Endodermal cell (in vitro differentiated cells): ENCODE measurements around the gene RABGAP1L. TPM values are rescaled to one million over a fixed set of nuclear protein-coding genes. Genes with fewer than 3 reads are reported as not detected.
A peak's percentile ranks its signal among the peaks of the same experiment; 100 is the strongest.

ENCODE experiments used
- DNase-seq: peaks from one replicate; pipeline ENCODE4 v3.0.0-alpha.2; 2017
- H3K27ac ChIP-seq: 2 replicates; pipeline ENCODE4 v1.5.1; 2013; ENCODE audit warnings: mild to moderate bottlenecking, low read depth, low read length, moderate library complexity
- H3K27me3 ChIP-seq: 2 replicates; pipeline ENCODE4 v1.6.1; 2013; ENCODE audit warnings: mild to moderate bottlenecking, low read length, moderate library complexity; ENCODE audit not compliant: insufficient read depth, control insufficient read depth, poor library complexity, severe bottlenecking
- H3K36me3 ChIP-seq: 2 replicates; pipeline ENCODE4 v1.7.0; 2013; ENCODE audit warnings: mild to moderate bottlenecking, low read length, moderate library complexity; ENCODE audit not compliant: control insufficient read depth, insufficient read depth
- H3K4me1 ChIP-seq: one replicate; pipeline ENCODE4 v1.7.0; 2013; ENCODE audit warnings: low read length; ENCODE audit not compliant: control insufficient read depth, insufficient read depth
- H3K4me3 ChIP-seq: 2 replicates; pipeline ENCODE4 v1.5.1; 2013; ENCODE audit warnings: mild to moderate bottlenecking, low read length, moderate library complexity
- H3K9ac ChIP-seq: 2 replicates; pipeline ENCODE4 v1.6.1; 2013; ENCODE audit warnings: mild to moderate bottlenecking, low read length, moderate library complexity; ENCODE audit not compliant: poor library complexity, severe bottlenecking; ENCODE audit errors: extremely low read depth
- H3K9me3 ChIP-seq: 2 replicates; pipeline ENCODE4 v1.6.1; 2013; ENCODE audit warnings: mild to moderate bottlenecking, low read length, moderate library complexity; ENCODE audit not compliant: control insufficient read depth
- H3K27ac Mint-ChIP-seq: 2 replicates; pipeline ENCODE4 v1.8.0; 2020; ENCODE audit warnings: mixed read lengths
- H3K27me3 Mint-ChIP-seq: 2 replicates; pipeline ENCODE4 v1.8.0; 2021; ENCODE audit warnings: mild to moderate bottlenecking, mixed read lengths; ENCODE audit not compliant: insufficient read depth
- H3K36me3 Mint-ChIP-seq: 2 replicates; pipeline ENCODE4 v1.8.0; 2020; ENCODE audit warnings: low read depth, mixed read lengths
- H3K4me1 Mint-ChIP-seq: 2 replicates; pipeline ENCODE4 v1.8.0; 2020; ENCODE audit warnings: mixed read lengths
- H3K4me3 Mint-ChIP-seq: 2 replicates; pipeline ENCODE4 v1.8.0; 2020; ENCODE audit warnings: mild to moderate bottlenecking, moderate library complexity, mixed read lengths
- H3K9me3 Mint-ChIP-seq: 2 replicates; pipeline ENCODE4 v1.8.0; 2020; ENCODE audit warnings: mild to moderate bottlenecking, mixed read lengths
- WGBS, 2 experiments: methylation state at CpG; one replicate each; pipeline versions ENCODE4 v1.1.5 to v1.1.7; 2013; ENCODE audit warnings: missing lambda C conversion rate in 2 of 2, mixed read lengths in 1 of 2; ENCODE audit not compliant: insufficient coverage in 1 of 2, insufficient read length in 1 of 2; 5-methylcytosine and 5-hydroxymethylcytosine counted together
- total RNA-seq, 2 donors: library from RNA; stranded (reverse); fragmentation: NEBNext Ultra II Directional in 1 of 2; extraction: Animal tissue kit (Norgen Biotek cat#: 25700) in 1 of 2; gene quantifications; 2 replicates in 1 of 2; 3 replicates in 1 of 2; pipeline ENCODE4 v1.2.1, GENCODE V29; 2021
- TF ChIP-seq, protein P1 (sequence below): fragments of 200-600 bp; sonication (generic); conservative IDR thresholded peaks from 2 replicates; pipeline ENCODE4 v1.5.0; 2021; ENCODE audit warnings: antibody characterized with exemption, mild to moderate bottlenecking

The RABGAP1L gene
- total RNA-seq, 2 donors from 2014 or later, result 32.5 to 36.9 TPM

DNA sequence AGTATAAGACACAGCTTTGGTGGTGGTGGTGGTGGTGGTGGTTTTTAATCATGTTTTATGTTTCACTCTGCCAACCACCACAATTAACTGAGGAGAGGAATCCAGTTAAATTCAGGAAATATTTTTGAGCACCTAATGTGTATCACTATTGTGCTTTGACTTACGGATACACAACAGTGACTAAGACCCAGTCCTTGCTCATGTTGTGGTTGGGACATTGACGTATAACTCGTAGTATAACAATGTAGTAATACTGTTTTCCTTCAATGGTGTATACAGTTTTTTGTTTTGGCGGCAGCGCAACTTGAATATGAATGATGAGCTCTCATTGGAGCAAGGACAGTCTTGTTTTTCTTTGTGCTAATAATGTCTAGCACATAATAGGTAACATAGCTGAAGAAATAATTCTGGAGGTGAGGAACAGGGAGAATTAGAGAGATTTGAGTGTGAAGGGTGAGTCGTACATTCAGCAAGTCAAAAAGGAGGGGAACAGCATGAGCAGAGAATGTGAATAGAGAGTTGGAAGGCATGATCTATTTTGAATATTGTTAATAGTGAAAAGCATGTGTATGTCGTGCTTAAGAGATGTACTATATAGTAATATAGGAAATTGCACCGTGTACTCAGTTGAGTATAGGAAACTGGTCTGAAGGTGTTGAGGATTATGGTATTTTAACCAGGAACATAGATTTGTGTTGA lies 845.9 kb downstream of the RABGAP1L start:
- Histone ChIP-seq H3K4me1 (no peaks in the 10 kb centered on the region), H3K27ac (no peak overlapping the region), H3K9me3 (no peaks in the 10 kb centered on the region), H3K36me3 (peaks cover 57% of the 10 kb centered on the region), H3K4me3 (no peak overlapping the region), H3K27me3 (no peaks in the 10 kb centered on the region), H3K9ac (no peak overlapping the region)
- Mint-ChIP-seq H3K4me1 (peaks cover 23% of the 10 kb centered on the region), H3K4me3 (no peak overlapping the region), H3K9me3 (no peaks in the 10 kb centered on the region), H3K27me3 (no peaks in the 10 kb centered on the region), H3K27ac (no peak overlapping the region), H3K36me3 (peaks cover 42% of the 10 kb centered on the region)
- WGBS, 2 experiments, result 96 to 97% methylated on average over 6 to 8 of the region's 8 CpGs
- no peak for DNase-seq
- TF ChIP-seq, protein P1, sequence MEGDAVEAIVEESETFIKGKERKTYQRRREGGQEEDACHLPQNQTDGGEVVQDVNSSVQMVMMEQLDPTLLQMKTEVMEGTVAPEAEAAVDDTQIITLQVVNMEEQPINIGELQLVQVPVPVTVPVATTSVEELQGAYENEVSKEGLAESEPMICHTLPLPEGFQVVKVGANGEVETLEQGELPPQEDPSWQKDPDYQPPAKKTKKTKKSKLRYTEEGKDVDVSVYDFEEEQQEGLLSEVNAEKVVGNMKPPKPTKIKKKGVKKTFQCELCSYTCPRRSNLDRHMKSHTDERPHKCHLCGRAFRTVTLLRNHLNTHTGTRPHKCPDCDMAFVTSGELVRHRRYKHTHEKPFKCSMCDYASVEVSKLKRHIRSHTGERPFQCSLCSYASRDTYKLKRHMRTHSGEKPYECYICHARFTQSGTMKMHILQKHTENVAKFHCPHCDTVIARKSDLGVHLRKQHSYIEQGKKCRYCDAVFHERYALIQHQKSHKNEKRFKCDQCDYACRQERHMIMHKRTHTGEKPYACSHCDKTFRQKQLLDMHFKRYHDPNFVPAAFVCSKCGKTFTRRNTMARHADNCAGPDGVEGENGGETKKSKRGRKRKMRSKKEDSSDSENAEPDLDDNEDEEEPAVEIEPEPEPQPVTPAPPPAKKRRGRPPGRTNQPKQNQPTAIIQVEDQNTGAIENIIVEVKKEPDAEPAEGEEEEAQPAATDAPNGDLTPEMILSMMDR, result no peak

DNA sequence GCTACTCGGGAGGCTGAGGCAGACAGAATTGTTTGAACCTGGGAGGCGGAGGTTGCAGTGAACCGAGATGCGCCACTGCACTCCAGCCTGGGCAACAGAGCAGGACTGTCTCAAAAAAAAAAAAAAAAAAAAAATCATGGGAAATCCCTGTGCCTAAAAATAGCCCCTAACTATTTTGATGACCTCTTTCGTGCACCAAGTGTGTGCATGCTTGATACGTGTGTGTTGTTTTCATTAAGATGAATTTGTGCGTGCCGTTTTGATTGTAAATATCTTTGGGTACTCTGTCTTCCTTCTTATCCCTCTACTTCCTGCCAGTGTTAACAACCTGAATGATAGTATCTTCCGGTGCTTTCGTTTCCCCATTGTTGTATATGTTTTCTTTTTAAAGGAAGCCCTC lies 850.2 kb downstream of the RABGAP1L start:
- no peaks in the 10 kb centered on the region for H3K4me1 ChIP-seq
- TF ChIP-seq, protein P1, result no peak
- no peak for DNase-seq
- H3K4me3 Mint-ChIP-seq, result no peak overlapping the region
- H3K9ac ChIP-seq, result no peak overlapping the region
- peaks cover 6% of the 10 kb centered on the region for H3K4me1 Mint-ChIP-seq
- peak overlapping the region; percentile 43 for H3K27ac Mint-ChIP-seq
- H3K9me3 Mint-ChIP-seq, result no peaks in the 10 kb centered on the region
- no peaks in the 10 kb centered on the region for H3K9me3 ChIP-seq
- H3K27me3 ChIP-seq, result no peaks in the 10 kb centered on the region
- no peak overlapping the region for H3K4me3 ChIP-seq
- no peak overlapping the region for H3K27ac ChIP-seq
- no peaks in the 10 kb centered on the region for H3K27me3 Mint-ChIP-seq
- 96 to 100% methylated on average over 7 to 10 of the region's 10 CpGs for WGBS, 2 experiments
- H3K36me3 Mint-ChIP-seq, result peaks cover 70% of the 10 kb centered on the region
- H3K36me3 ChIP-seq, result peaks cover 96% of the 10 kb centered on the region

DNA sequence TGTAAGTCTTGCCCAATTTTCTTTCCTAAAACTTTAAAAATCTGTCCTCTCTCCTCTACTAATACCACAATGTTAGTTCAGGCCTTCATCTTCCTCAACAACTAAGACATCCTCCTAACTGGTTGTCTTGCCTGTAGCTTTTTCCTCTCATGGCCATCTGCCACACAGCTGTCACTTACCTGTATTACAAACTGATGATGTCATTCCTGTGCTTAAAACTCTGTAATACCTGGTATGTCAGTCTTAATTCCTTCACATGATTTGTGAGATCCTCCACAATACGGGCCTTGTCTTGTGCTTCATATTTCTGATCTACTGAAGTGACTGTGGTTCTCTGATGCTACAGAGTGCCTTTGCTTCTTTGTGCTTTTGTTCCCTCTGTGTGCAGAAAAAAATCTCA lies 854.1 kb downstream of the RABGAP1L start:
- H3K36me3 Mint-ChIP-seq, result peaks cover 61% of the 10 kb centered on the region
- peaks cover 2% of the 10 kb centered on the region for H3K4me1 Mint-ChIP-seq
- H3K36me3 ChIP-seq, result peaks cover 95% of the 10 kb centered on the region
- H3K9me3 Mint-ChIP-seq, result no peaks in the 10 kb centered on the region
- H3K4me3 ChIP-seq, result no peak overlapping the region
- H3K9me3 ChIP-seq, result no peaks in the 10 kb centered on the region
- DNase-seq, result no peak
- H3K9ac ChIP-seq, result no peak overlapping the region
- TF ChIP-seq, protein P1, result no peak
- no peak overlapping the region for H3K27ac ChIP-seq
- no peaks in the 10 kb centered on the region for H3K27me3 Mint-ChIP-seq
- H3K4me1 ChIP-seq, result no peaks in the 10 kb centered on the region
- WGBS, 2 experiments, result 90 to 100% methylated on average over 1 of the region's 1 CpG
- no peak overlapping the region for H3K4me3 Mint-ChIP-seq
- no peaks in the 10 kb centered on the region for H3K27me3 ChIP-seq
- H3K27ac Mint-ChIP-seq, result no peak overlapping the region
